ENCODE data around the gene FIG4.

DNA sequence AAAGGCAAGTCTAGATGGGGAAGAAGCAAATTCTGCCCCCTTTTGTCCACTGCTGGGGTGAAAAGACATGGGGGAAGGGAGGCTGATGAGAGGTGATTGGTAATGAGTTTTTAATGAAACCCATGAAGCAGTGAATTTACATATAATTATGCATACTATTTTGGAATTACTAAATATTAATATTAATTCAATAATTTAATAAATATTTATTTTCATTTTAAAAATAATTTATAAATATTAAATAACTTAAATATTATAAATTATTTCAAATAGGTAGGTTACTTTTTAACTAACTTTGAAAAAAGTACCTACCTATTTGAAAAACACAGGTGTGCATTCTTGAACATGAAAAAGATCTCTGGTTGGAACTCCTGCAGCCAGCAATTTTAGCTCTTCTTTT lies 148.9 kb downstream of the FIG4 start:
- no peak for TF ChIP-seq EP300 (IDR thresholded peaks at IDR 0.05)
- TF ChIP-seq, protein P1, sequence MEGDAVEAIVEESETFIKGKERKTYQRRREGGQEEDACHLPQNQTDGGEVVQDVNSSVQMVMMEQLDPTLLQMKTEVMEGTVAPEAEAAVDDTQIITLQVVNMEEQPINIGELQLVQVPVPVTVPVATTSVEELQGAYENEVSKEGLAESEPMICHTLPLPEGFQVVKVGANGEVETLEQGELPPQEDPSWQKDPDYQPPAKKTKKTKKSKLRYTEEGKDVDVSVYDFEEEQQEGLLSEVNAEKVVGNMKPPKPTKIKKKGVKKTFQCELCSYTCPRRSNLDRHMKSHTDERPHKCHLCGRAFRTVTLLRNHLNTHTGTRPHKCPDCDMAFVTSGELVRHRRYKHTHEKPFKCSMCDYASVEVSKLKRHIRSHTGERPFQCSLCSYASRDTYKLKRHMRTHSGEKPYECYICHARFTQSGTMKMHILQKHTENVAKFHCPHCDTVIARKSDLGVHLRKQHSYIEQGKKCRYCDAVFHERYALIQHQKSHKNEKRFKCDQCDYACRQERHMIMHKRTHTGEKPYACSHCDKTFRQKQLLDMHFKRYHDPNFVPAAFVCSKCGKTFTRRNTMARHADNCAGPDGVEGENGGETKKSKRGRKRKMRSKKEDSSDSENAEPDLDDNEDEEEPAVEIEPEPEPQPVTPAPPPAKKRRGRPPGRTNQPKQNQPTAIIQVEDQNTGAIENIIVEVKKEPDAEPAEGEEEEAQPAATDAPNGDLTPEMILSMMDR (IDR thresholded peaks at IDR 0.05), result no peak
- no peak for TF ChIP-seq POLR2AphosphoS5 (IDR thresholded peaks at IDR 0.05)
- TF ChIP-seq POLR2A (IDR thresholded peaks at IDR 0.05), result no peak

Data from stomach (tissue), 4 donors.